ENCODE measurements around the gene FSTL3.

GRCh38 chr19:695352-695949, 19.3 kb downstream of the FSTL3 start, which contains the start of gene PRSS57:
- TF ChIP-seq CTCF (conservative IDR thresholded peaks at IDR 0.05) (no peak), EZH2 (IDR thresholded peaks at IDR 0.05; ENCODE audit: low read depth) (no peak)

All from PC-9 (cell line).